Stimulated activated CD4-positive, alpha-beta T cell treated with anti-CD3 and anti-CD28 coated beads, Interleukin-4, amount 100 ng/mL, for 48 hours (primary cell): ENCODE results near the gene ZNF804B.

ENCODE experiments used
- DNase-seq, 2 donors: peaks; one replicate each; pipeline ENCODE4 v3.0.0-alpha.2; 2020; ENCODE audit warnings: low read depth in 2 of 2

Gene ZNF804B

DNA sequence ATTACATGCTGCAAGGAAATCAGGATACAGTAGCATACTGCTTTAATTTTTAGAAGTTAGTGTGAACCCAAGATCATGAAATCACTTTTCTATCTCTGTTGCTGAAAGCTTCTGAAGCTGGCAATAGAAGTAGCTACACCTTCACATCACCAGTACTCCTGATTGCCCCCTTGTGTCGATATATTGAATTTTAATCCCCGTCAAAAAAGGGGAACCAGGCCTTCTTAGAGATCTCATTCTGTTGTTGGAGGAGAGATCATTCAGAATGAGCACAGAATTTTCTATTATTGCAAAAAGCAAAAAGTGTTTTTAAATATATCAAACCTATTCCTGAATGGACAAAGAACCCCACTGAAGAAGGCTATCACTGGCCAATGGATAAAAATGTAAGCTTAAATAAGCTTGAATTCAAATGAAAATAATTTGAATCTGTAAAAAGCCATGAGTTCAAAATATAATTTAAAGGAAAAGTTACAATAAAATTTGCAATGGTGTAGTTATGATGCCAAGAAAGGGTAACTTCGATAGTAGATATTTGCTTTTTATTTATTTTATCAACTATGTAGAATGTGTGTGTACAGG lies 75.7 kb downstream of the ZNF804B start:
- DNase-seq, result no peak

DNA sequence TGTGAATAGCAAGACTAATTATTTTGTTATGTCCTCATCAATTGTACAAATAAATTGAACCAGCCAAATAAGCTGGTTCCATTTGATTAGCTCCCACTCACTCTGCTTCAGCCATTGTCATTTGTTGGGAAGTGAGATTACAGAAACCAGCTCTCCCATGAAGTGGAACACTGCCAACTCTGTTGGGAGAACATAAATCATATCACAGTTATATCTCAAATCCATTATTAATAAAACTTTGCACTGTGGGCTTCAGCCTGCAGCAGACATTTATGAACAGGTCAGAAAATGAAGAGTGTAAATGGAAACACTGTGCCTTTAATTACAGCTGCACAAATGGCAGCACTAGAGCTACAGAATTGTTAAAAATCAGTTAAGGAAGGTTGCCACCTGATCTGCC lies 82.7 kb downstream of the ZNF804B start:
- DNase-seq, result no peak

GRCh38 chr7:88845091-88845490 lies 85.6 kb downstream of the ZNF804B start:
- no peak for DNase-seq

DNA sequence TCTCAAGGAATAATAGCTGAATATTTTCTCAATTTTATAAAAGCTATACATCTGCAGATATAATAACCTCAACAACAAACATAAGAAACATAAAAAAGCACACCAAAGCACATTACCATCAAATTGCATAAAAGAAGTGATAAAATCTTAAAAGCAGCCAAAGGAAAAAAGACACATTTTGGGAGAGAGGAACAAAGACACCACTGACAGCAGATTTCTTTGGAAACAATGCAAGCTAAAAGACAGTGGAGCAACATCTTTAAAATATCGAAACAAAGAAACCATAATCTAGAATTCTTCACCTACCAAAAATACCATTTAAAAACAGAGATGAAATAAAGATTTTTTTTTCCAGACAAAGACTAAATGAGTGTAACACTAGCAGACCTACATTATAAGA lies 91.7 kb downstream of the ZNF804B start:
- DNase-seq, result no peak

DNA sequence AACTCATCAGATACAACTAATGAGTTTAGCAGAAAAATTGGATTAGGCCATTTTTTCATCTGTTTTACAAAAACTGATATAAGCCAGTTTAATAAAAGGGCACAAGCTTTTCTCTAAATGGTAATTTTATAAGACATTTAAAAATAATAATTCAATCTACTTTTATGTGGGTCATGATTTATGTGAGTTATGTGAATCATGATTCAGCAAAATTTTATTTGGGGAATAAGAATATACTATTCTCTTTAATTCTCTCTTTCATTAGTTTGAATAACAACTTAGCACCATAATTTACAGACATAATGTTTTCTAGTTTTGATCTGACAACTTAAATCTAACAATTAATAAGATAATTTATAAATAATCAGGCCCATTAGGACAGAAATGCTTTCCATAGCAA lies 99.8 kb downstream of the ZNF804B start:
- DNase-seq, result no peak

GRCh38 chr7:88866265-88866863 lies 106.9 kb downstream of the ZNF804B start:
- DNase-seq, result no peak

DNA sequence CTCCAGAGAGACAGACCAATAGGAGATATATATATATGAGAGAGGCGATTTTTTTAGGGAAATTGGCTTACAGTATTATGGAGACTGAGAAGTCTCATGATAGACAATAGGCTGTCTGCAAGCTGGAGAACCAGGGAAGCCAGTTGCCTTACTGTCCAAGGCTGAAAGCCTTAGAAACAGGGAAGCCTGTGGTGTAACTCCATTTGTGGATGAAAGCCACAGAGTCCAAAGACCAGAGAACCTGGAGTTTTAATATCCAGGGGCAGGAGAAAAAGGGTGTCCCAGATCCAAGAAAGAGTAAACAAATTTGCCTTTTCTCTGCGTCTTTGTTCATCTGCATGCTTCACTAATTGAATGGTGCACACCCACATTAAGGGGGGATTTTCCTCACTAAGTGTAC lies 107.7 kb downstream of the ZNF804B start:
- DNase-seq, result no peak

- no peak for DNase-seq
Measured at GRCh38 chr7:88868456-88868855, 109.0 kb downstream of the ZNF804B start.

GRCh38 chr7:88881136-88881535 lies 121.6 kb downstream of the ZNF804B start:
- DNase-seq, result no peak

DNA sequence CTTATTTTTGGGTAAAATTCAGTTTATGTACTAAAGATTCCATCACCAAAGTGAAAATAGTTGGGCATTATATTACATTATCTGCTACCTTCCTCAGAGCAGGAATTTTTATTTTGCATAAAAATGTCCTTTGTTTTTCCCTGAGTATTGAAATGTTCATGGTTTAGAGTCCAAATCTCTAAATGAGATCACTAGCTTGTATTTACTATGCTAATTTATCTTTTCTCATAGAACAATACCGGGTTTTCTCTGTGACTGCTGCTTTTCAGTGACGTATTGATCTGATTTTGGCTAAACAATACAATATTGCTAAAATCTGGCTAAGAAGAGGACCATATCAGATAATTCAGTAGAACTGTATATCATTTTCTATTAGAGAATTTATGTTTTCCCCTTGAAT lies 125.6 kb downstream of the ZNF804B start:
- no peak for DNase-seq

- DNase-seq, result no peak
Measured at GRCh38 chr7:88888684-88889083, 129.2 kb downstream of the ZNF804B start.

DNA sequence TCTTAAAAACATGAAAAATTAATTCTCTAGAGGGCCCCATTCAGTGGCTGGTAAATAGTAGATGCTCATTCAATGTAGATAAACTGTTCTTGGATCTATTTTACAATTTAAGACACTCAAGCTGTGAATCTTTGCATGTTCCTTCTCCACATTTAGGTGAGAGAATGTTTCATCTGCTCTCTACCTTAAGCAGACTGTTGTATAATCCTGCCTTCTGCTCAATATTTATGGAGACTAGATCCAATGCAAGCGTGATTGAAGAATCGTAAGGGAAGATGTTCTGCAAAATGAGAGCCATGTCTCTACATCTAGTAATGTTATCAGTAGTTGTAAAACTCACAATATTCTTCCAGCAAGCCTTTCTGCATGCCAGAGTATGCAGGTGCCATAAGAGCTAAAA lies 151.0 kb downstream of the ZNF804B start:
- DNase-seq, result no peak

- no peak for DNase-seq
Measured at GRCh38 chr7:88912852-88913251, 153.4 kb downstream of the ZNF804B start.

DNA sequence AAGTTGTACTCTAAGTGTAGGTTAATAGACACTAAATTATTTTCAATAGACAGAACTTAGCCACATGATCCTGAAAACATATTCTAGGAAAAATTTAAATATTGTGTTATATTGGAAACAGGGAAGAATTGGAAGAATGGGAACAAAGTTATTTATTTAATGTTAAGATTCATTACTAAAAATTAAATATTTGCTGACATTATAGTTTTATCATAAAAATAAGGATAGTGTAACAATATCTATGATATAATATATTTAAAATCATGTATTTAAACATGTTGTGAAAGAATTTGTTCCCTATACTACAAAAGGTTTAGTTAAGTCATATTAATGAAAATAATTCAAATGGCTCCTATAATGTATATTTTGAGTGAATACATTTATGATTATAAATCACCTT lies 156.1 kb downstream of the ZNF804B start:
- no peak for DNase-seq

GRCh38 chr7:88919478-88920131 lies 160.1 kb downstream of the ZNF804B start:
- DNase-seq, result no peak

DNA sequence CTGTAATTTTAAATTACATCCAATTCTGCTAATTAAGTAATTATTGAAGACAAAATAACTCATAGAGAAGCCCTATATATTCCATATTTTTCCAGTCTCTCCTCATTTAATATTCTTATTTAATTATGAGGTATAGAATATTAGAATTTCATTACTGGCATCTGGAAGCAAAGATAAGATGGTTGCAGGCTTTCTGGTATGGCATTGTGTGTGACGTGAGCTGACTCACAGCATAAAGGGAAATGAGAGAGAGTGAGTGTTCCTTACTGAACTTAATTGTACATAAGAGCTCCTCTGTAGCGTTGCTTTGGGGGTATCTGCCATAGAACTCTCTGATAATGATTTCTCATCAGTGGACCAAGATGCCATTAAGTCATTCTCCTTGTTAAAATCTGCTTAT lies 163.4 kb downstream of the ZNF804B start:
- DNase-seq, result no peak

DNA sequence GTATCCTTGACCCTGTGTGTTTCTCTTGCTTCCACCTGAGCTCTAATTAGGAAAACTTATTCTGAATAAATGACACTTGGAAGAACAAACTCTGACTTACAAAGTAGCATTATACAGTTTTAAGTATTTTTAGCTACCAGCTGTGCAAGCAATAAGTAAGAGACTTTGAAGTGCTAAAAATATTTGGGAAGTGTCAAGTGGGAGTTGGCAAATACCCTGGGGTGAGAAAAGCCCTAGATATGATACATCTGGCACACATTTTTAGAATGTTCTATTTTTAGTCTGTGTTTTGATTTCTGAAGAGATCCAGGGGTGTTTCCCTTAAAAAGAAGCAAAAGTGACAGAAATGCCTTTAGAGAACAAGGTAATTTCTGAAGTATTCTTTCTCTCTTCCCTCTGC lies 168.8 kb downstream of the ZNF804B start:
- DNase-seq, result no peak

GRCh38 chr7:88929719-88930118 lies 170.2 kb downstream of the ZNF804B start:
- DNase-seq, result no peak

DNA sequence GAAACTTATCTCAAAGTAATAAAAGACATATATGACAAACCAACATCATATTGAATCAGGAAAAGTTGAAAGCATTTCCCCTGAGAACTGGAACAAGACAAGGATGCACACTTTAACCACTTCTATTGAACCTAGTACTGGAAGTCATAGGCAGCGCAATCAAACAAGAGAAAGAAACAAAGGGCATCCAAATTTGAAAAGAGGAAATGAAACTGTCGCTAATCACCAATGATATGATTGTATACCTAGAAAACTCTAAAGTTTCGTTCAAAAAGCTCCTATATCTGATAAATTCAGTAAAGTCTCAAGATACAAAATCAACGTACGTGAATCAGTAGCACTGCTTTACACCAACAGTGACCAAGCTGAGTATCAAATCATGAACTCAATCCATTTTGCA lies 173.8 kb downstream of the ZNF804B start:
- no peak for DNase-seq

DNA sequence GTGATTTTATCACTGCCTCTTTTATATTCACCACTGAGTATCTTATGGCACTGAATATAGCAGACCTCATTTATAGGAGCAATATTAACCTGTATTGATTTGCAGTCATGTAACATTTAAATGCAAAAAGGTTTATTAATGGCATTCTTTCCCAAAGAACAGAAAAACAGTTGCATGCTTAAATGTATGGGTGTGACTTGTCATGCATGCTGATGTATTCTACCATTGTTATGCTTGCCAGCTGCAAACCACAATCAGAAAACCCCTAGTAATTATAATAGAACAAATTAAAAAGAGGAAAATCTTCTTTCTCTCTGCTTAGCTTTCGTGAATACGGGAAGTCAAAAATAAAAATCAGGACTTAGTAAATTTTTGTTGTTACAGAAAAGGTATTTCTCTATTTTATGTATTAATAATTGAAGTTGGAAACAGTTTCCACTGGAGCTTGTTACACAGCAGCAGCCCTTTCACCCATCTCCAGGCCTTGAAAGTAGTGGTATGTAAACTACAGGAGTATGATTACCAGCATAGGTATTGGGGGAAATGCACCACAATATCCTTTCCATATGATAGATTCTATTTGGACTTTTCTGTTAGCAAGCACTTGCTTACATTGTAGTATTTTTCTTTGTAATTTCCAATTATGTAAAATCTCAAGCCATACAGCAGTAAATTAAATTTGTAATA lies 183.5 kb downstream of the ZNF804B start:
- no peak for DNase-seq

DNA sequence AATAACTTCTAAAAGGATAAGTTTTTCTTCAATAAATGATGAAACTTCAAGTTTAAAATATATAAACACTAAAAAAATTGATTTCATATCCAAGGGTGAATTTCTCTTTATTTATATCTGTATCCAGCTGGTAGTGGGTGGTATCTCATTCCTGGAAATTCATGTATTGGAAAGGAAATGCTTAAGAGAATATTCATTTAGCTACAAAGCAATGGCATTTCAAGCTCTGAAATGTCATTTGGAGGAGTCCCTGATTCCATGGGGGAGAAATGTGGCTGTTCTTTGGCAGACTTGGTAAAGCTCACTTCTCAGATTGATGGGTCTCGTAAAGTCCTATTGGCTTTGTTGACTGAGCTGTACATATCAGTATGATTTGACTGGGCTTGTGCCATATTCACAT lies 192.3 kb downstream of the ZNF804B start:
- no peak for DNase-seq

- no peak for DNase-seq
Measured at GRCh38 chr7:88964418-88964817, 204.9 kb downstream of the ZNF804B start.

DNA sequence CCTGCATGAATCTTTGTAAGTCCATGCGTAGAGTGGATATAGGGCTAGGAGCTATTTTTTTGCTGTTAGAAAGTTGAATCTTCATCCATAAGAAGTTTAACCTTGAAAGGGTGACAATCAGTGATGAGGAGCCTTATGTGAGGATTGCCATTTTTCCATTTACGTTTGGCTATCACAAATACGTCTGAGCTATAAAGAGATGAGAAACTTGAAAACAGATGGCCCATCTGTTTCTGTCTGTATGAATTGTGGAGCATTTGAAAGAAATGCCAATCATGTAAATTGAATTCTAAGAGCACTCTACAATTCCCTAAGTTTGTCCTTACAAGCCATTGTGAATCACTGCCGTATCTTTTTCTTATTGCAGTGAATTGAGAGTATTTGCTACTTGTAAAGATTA lies 205.9 kb downstream of the ZNF804B start:
- DNase-seq, result no peak
